ENCODE measurements around the gene HS1BP3. TPM values are rescaled to one million over a fixed set of nuclear protein-coding genes. Genes with fewer than 3 reads are reported as not detected.

Gene HS1BP3
- polyA plus RNA-seq, 2 of the 4 experiments (the other 2 are of a cell fraction) = 12.4 to 23.5 TPM

DNA sequence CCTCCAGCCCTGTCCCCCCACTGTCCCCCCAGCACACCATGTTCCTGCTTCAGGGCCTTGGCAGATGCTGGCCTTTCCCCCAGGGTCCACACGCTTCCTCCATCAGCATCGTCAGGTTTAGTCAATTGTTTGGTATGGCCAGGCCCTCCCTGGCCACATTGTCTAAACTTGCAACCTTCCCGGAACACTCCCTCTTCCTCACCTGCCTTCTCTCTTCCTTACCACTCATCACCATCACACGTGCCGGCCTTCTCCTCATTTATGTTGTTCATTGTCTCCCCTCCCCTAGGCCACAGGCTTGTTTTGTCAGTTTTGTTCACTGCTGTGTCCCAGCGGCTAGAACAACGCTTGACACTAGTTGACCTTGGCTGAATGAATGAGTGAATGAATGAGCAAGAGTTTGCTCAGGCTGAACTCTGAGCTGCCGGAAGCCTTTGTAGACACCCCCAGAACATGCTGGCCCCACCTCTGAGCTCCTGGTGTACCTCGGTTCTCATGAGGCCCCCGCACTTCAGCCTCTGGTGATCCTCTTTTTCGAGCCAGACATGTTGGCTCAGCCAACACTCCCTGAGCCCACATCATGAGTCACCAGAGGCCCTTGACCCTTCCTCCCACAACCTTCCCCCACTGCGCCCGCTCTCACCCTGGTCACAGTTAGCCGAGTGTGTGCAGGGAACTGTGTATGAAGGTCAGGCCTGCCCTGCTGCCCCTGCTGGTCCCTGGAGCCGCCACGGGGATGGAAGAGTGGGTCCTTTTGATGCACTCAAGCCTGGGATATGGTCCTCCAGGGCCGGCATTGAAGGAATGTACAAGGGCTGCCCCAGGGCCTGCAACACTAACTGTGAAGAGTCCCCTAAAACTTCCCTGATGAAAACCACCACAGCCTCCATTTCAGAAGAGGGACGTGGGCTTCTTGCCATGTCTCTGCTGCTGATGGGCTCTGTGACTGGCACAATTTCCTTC is 57.5 kb downstream of the HS1BP3 start (continued):
- TF ChIP-seq ESRRA (IDR thresholded peaks at IDR 0.05; ENCODE audit: borderline replicate concordance, low read length) = peak; percentile 66; the same call in 1 of the 2 replicates
- TF ChIP-seq MAFK (IDR thresholded peaks at IDR 0.05; ENCODE audit: partially characterized antibody) = peak; percentile 73
- TF ChIP-seq, protein P1, sequence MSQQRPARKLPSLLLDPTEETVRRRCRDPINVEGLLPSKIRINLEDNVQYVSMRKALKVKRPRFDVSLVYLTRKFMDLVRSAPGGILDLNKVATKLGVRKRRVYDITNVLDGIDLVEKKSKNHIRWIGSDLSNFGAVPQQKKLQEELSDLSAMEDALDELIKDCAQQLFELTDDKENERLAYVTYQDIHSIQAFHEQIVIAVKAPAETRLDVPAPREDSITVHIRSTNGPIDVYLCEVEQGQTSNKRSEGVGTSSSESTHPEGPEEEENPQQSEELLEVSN (IDR thresholded peaks at IDR 0.05; ENCODE audit: borderline replicate concordance, low read depth) = no peak
- TF ChIP-seq HOXB5 (CRISPR knock-in tag; IDR thresholded peaks at IDR 0.05) = 0 out of 2 replicates have a peak, but pooled peaks have one; percentile 51
- peak; percentile 49; the same call in 1 of the 2 replicates for TF ChIP-seq GATA3 (IDR thresholded peaks at IDR 0.05; ENCODE audit: borderline replicate concordance)
- TF ChIP-seq CBX2 (IDR thresholded peaks at IDR 0.05; ENCODE audit: borderline replicate concordance, low read depth) = no peak
- TF ChIP-seq JUNB (IDR thresholded peaks at IDR 0.05) = peak; percentile 46; the same call in 1 of the 2 replicates
- TF ChIP-seq CHD2 (IDR thresholded peaks at IDR 0.05; ENCODE audit: low read length, partially characterized antibody) = no peak
- peak in 1 of 2 experiments; percentile 62; a peak in 2 of 5 replicates for TF ChIP-seq JUN (IDR thresholded peaks at IDR 0.05)
- no peak for TF ChIP-seq SREBF2 (IDR thresholded peaks at IDR 0.05)
- TF ChIP-seq EHMT2 (IDR thresholded peaks at IDR 0.05; ENCODE audit: low read depth) = no peak
- no peak for TF ChIP-seq ZNF302 (CRISPR knock-in tag; IDR thresholded peaks at IDR 0.05)
- no peak for TF ChIP-seq HDAC2 (IDR thresholded peaks at IDR 0.05)
- TF ChIP-seq ZFP36 (IDR thresholded peaks at IDR 0.05; ENCODE audit: borderline replicate concordance, partially characterized antibody) = no peak
- no peak for TF ChIP-seq POLR2A (IDR thresholded peaks at IDR 0.05; ENCODE audit: low read length)
- TF ChIP-seq MAZ (IDR thresholded peaks at IDR 0.05; ENCODE audit: borderline replicate concordance, low read depth, low read length) = no peak
- peak; percentile 69; the same call in 1 of the 2 replicates for TF ChIP-seq FOSL2 (IDR thresholded peaks at IDR 0.05)
- peak; percentile 84 for TF ChIP-seq FOSL2 (CRISPR knock-in tag; IDR thresholded peaks at IDR 0.05)
- no peak for TF ChIP-seq MYC (IDR thresholded peaks at IDR 0.05; ENCODE audit: borderline replicate concordance, low read length)
- no peak; the same call in 1 of the 2 replicates for TF ChIP-seq HOXB13 (CRISPR knock-in tag; IDR thresholded peaks at IDR 0.05; ENCODE audit: low read depth)
- TF ChIP-seq SMC3 (IDR thresholded peaks at IDR 0.05) = no peak
- TF ChIP-seq, protein P2, sequence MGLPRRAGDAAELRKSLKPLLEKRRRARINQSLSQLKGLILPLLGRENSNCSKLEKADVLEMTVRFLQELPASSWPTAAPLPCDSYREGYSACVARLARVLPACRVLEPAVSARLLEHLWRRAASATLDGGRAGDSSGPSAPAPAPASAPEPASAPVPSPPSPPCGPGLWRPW (IDR thresholded peaks at IDR 0.05) = no peak
- TF ChIP-seq, protein P3, sequence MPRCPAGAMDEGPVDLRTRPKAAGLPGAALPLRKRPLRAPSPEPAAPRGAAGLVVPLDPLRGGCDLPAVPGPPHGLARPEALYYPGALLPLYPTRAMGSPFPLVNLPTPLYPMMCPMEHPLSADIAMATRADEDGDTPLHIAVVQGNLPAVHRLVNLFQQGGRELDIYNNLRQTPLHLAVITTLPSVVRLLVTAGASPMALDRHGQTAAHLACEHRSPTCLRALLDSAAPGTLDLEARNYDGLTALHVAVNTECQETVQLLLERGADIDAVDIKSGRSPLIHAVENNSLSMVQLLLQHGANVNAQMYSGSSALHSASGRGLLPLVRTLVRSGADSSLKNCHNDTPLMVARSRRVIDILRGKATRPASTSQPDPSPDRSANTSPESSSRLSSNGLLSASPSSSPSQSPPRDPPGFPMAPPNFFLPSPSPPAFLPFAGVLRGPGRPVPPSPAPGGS (IDR thresholded peaks at IDR 0.05) = no peak
- no peak for TF ChIP-seq NR3C1 (IDR thresholded peaks at IDR 0.05)
- TF ChIP-seq ZC3H11A (IDR thresholded peaks at IDR 0.05) = no peak
- TF ChIP-seq, protein P4, sequence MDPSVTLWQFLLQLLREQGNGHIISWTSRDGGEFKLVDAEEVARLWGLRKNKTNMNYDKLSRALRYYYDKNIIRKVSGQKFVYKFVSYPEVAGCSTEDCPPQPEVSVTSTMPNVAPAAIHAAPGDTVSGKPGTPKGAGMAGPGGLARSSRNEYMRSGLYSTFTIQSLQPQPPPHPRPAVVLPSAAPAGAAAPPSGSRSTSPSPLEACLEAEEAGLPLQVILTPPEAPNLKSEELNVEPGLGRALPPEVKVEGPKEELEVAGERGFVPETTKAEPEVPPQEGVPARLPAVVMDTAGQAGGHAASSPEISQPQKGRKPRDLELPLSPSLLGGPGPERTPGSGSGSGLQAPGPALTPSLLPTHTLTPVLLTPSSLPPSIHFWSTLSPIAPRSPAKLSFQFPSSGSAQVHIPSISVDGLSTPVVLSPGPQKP (IDR thresholded peaks at IDR 0.05; ENCODE audit: low read depth, low read length) = no peak
- no peak for TF ChIP-seq ZSCAN20 (CRISPR knock-in tag; IDR thresholded peaks at IDR 0.05)
- no peak for TF ChIP-seq RNF2 (IDR thresholded peaks at IDR 0.05; ENCODE audit: borderline replicate concordance, low read depth)
- no peak for TF ChIP-seq TFCP2L1 (CRISPR knock-in tag; IDR thresholded peaks at IDR 0.05)

All from A549 (cell line).